K562 (cell line): ENCODE data around the gene ACYP2. TPM values are rescaled to one million over a fixed set of nuclear protein-coding genes. Genes with fewer than 3 reads are reported as not detected.

Source experiments
- ATAC-seq: fragments of 200-7000 bp; cut with Tn5 transposase; 3 replicates; pipeline ENCODE4 v1.9.1; 2020; ENCODE audit warnings: moderate library complexity
- BruUV-seq: library from RNA; stranded (reverse); fragments of 400-500 nt; replicated peaks from 2 replicates; lab custom pipeline; 2021; lab: Mats Ljungman, UMichigan
- CTCF ChIA-PET: fragments of 300-600 bp; formaldehyde crosslinking; extraction: SDS; loops from one replicate; lab custom pipeline; 2021; ENCODE audit warnings: low intra/inter-chr PET ratio; lab: Yijun Ruan, JAX
- POLR2A ChIA-PET: fragments of 300-600, 350-650 bp; sonication (Branson Sonifier 250); formaldehyde crosslinking; extraction: SDS; loops from one replicate; lab custom pipeline; 2021; ENCODE audit warnings: antibody characterized with exemption, inconsistent platforms; lab: Yijun Ruan, JAX
- DNase-seq, 4 experiments: peaks; one replicate each; pipeline versions ENCODE4 v3.0.0 to v3.0.0-alpha.2; 2011 to 2018; ENCODE audit warnings: low spot score in 3 of 4, mixed read lengths in 3 of 4; ENCODE audit errors: extremely low read depth in 1 of 4
- FAIRE-seq: peaks from 2 replicates; lab custom pipeline; 2011; peaks lifted over from hg19 to GRCh38; lab: Jason Lieb, UNC
- H2AFZ ChIP-seq: 2 replicates; pipeline ENCODE4 v1.6.0; 2011; ENCODE audit warnings: low read depth, low read length, control low read depth, inconsistent platforms
- H3K27ac ChIP-seq: fragments of 200-600 bp; 3 replicates; pipeline ENCODE4 v1.8.0; 2011; ENCODE audit warnings: low read depth, mild to moderate bottlenecking, control low read depth, inconsistent platforms, low read length, moderate library complexity, mixed read lengths; ENCODE audit errors: extremely low read depth
- H3K27me3 ChIP-seq, 2 experiments: fragments of 300-600 bp in 1 of 2; 2 replicates in 1 of 2; 3 replicates in 1 of 2; pipeline versions ENCODE4 v1.6.0 to v1.8.0; 2011; ENCODE audit warnings: inconsistent platforms in 2 of 2, low read length in 2 of 2, mild to moderate bottlenecking in 1 of 2, mixed read lengths in 1 of 2, moderate library complexity in 1 of 2; ENCODE audit not compliant: control insufficient read depth in 2 of 2, insufficient read depth in 2 of 2
- H3K36me3 ChIP-seq: fragments of 300-600 bp; 3 replicates; pipeline ENCODE4 v1.8.0; 2011; ENCODE audit warnings: mild to moderate bottlenecking, low read length, inconsistent platforms; ENCODE audit not compliant: control insufficient read depth, insufficient read depth
- H3K4me1 ChIP-seq, 2 experiments: fragments of 200-600 bp in 1 of 2; replicated peaks in 1 of 2; 2 replicates in 1 of 2; 3 replicates in 1 of 2; pipeline versions ENCODE4 v1.5.1 to v1.8.0; 2011; ENCODE audit warnings: inconsistent platforms in 2 of 2, low read length in 2 of 2, mild to moderate bottlenecking in 1 of 2, mixed read lengths in 1 of 2, moderate library complexity in 1 of 2; ENCODE audit not compliant: control insufficient read depth in 2 of 2, insufficient read depth in 2 of 2
- H3K4me2 ChIP-seq: 2 replicates; pipeline ENCODE4 v1.6.1; 2011; ENCODE audit warnings: low read length, control low read depth, inconsistent platforms, mixed read lengths; ENCODE audit not compliant: insufficient read depth
- H3K4me3 ChIP-seq: fragments of 200-600 bp; sonication (generic), shearing (Covaris generic); 2 replicates; pipeline ENCODE4 v1.5.1; 2016; ENCODE audit warnings: control low read depth, inconsistent platforms
- H3K79me2 ChIP-seq: fragments of 200-600 bp; 3 replicates; pipeline ENCODE4 v1.8.0; 2011; ENCODE audit warnings: low read length, inconsistent platforms; ENCODE audit not compliant: control insufficient read depth, insufficient read depth
- H3K9ac ChIP-seq, 2 experiments: 2 replicates each; pipeline versions ENCODE4 v1.6.0 to v1.6.1; 2011; ENCODE audit warnings: low read depth in 2 of 2, low read length in 2 of 2, control low read depth in 1 of 2, inconsistent platforms in 1 of 2, mild to moderate bottlenecking in 1 of 2, mixed read lengths in 1 of 2; ENCODE audit not compliant: insufficient read depth in 1 of 2
- H3K9me1 ChIP-seq: one replicate; pipeline ENCODE4 v1.6.0; 2011; ENCODE audit warnings: inconsistent platforms, mild to moderate bottlenecking, low read length, moderate library complexity; ENCODE audit not compliant: control insufficient read depth, insufficient read depth
- H3K9me3 ChIP-seq: replicated peaks from 2 replicates; pipeline ENCODE4 v1.5.1; 2011; ENCODE audit warnings: low read depth, low read length, inconsistent platforms; ENCODE audit not compliant: control insufficient read depth, insufficient read depth
- H4K20me1 ChIP-seq: replicated peaks from 2 replicates; pipeline ENCODE4 v1.6.1; 2011; ENCODE audit warnings: low read length, inconsistent platforms, mixed read lengths; ENCODE audit not compliant: control insufficient read depth, insufficient read depth
- FIP1L1 ChIP-seq: fragments of 200-400 bp; formaldehyde crosslinking; IDR thresholded peaks from 2 replicates; pipeline ENCODE4 v1.6.1; 2018; ENCODE audit warnings: mild to moderate bottlenecking, low read depth, low read length; ENCODE audit not compliant: poor library complexity, severe bottlenecking
- KHSRP ChIP-seq: fragments of 450-650 bp; IDR thresholded peaks from 2 replicates; pipeline ENCODE4 v1.6.1; 2017
- MCM3 ChIP-seq: fragments of 450-650 bp; IDR thresholded peaks from 2 replicates; pipeline ENCODE4 v1.6.1; 2016
- MTA3 ChIP-seq: fragments of 450-650 bp; formaldehyde crosslinking; IDR thresholded peaks from 2 replicates; pipeline ENCODE4 v1.6.1; 2017; ENCODE audit warnings: mild to moderate bottlenecking, borderline replicate concordance
- SMC3 ChIP-seq: conservative IDR thresholded peaks from 2 replicates; pipeline ENCODE4 v1.6.1; 2011; ENCODE audit warnings: low read depth, low read length, improper control_type of control experiment; ENCODE audit not compliant: insufficient read depth
- SNIP1 ChIP-seq: fragments of 450-650 bp; IDR thresholded peaks from 2 replicates; pipeline ENCODE4 v1.7.1; 2017; ENCODE audit warnings: low read depth, mild to moderate bottlenecking
- ZBTB17 ChIP-seq: fragments of 450-650 bp; formaldehyde crosslinking; IDR thresholded peaks from 2 replicates; pipeline ENCODE4 v1.4.0; 2020; ENCODE audit warnings: mild to moderate bottlenecking
- ZBTB7A ChIP-seq: IDR thresholded peaks from 2 replicates; pipeline ENCODE4 v1.6.1; 2011; ENCODE audit warnings: low read depth, mild to moderate bottlenecking, low read length, moderate library complexity, borderline replicate concordance; ENCODE audit not compliant: control insufficient read depth
- WGBS: fragments of 100-300 bp; shearing (Covaris generic); methylation state at CpG from one replicate; pipeline ENCODE4 v1.1.6; 2016; ENCODE audit warnings: low coverage, mixed read lengths; ENCODE audit not compliant: insufficient coverage; ENCODE audit errors: missing lambda C conversion rate; 5-methylcytosine and 5-hydroxymethylcytosine counted together
- in situ Hi-C: fragments of 300-500 bp; cut with MboI; formaldehyde crosslinking; loops from 4 replicates; pipeline ENCODE4 v1.15.0; 2018; ENCODE audit warnings: inconsistent platforms, mixed read lengths
- intact Hi-C: fragments of 100-400 bp; cut with micrococcal nuclease; formaldehyde crosslinking; loops from 2 replicates; pipeline ENCODE4 v1.14.2; 2022
- polyA plus RNA-seq, 8 experiments: library from polyadenylated mRNA; depleted of rRNA in 4 of 8; stranded (reverse) in 5 of 8; unstranded in 3 of 8; fragments of >200 nt; fragmentation: Nextera tagmentation in 2 of 8; fragmentation: Illumina TruSeq in 1 of 8; extraction: Ambion mirVana in 2 of 8; extraction: Trizol in 1 of 8; gene quantifications; 2 replicates each; pipeline versions ENCODE4 v1.2.1 to v1.2.3, GENCODE V29; 2011 to 2014; ENCODE audit warnings: inconsistent platforms in 1 of 8, missing spikeins in 1 of 8
- total RNA-seq, 7 experiments: library from RNA; depleted of rRNA in 6 of 7; stranded (reverse); fragments of >200 nt in 6 of 7; fragmentation: Illumina TruSeq in 2 of 7; extraction: Trizol in 2 of 7; gene quantifications; 2 replicates each; pipeline versions ENCODE4 v1.2.1 to v1.2.3, GENCODE V29; 2011 to 2021; ENCODE audit warnings: low replicate concordance in 1 of 7
- TF ChIP-seq, protein P1 (sequence below): sonication (generic); formaldehyde crosslinking; IDR thresholded peaks from 2 replicates; pipeline ENCODE4 v1.8.1; 2023; ENCODE audit warnings: mild to moderate bottlenecking, missing genetic modification reagents
- TF ChIP-seq, protein P2 (sequence below): fragments of 250-450 bp; sonication (Bioruptor Pico); IDR thresholded peaks from 2 replicates; pipeline ENCODE4 v1.4.0; 2020; ENCODE audit warnings: mild to moderate bottlenecking, moderate library complexity

ACYP2 gene
- total and polyA plus RNA-seq, 9 of the 15 experiments (the other 6 are each of a cell fraction or from before 2014, with no cell fraction given), result 1.0 to 4.1 (median 2.0) TPM

DNA sequence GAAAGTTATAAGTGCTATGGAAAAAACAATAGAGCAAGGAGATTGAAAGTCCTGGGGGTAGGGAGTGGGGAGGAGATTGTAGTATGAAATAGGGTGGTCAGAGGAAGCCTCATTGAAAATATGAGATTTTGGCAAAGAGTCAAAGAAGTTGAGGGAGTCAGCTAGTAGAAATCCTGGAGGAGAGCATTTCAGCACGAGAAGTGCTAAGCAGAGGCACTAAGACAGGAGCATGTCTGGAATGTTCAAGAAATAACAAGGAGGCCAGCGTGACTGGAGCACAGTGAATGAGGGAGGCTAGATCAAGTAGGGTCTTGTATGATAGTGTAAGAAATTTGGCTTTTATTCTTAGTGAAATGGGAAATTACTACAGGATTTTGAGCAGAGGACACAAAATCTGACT, 142.8 kb downstream of the ACYP2 start:
- FAIRE-seq, result no peak
- no peak overlapping the region for H2AFZ ChIP-seq

DNA sequence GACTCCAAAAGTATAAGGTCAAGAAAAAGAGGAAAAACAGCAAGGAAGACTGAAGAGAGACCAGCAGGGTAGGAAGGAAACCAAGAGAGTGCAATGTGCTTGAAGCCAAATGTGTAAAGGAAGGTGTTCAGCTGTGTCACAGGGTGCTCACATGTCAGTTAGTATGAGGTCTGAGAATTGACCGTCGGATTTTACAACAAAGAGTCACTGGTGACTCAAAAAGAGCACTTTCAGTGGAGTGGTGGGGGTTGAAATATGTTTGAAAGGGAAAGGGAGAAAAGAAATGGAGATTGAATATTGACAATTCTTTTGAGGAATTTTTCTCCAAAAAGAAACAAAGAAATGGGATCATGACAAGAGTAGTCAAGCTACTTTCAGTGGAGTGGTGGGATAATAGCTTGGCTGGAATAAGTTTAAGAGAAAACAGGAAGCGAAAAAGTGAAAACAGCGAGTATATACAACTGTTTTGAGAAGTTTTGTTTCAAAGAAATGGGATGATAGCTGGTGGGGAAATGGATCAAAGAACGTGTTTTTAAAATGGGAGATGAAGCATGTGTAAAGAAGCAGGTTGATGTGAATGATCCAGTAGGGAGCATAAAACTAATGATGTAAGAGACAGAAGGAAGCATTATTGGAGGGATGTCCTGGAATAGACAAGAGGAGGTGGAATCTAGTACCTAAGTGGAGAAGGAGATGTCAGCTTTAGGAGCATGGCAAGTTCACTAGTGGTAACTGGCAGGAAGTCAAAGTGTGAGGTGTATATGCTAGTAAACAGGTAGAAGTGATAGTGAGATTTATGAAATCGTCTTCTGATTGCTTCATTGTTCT, 144.2 kb downstream of the ACYP2 start:
- H2AFZ ChIP-seq, result no peak overlapping the region
- no peak overlapping the region for H3K4me3 ChIP-seq
- peaks cover 0 to 8% of the 10 kb centered on the region in 2 experiments; a peak in 1 of 5 replicates for H3K4me1 ChIP-seq
- in situ Hi-C loops, result no loop called here
- H4K20me1 ChIP-seq, result peaks cover 7% of the 10 kb centered on the region
- no peak overlapping the region for H3K27ac ChIP-seq
- DNase-seq (no peak), ATAC-seq (no peak), FAIRE-seq (no peak)
- no peaks in the 10 kb centered on the region; the same call in 1 of the 2 replicates for H3K9me3 ChIP-seq
- H3K9ac ChIP-seq, result no peak overlapping the region
- WGBS, result 8% methylated on average over 6 of the region's 6 CpGs
- intact Hi-C loops, result no loop called here
- H3K4me2 ChIP-seq, result no peak overlapping the region
- H3K79me2 ChIP-seq, result peaks cover 14% of the 10 kb centered on the region
- H3K36me3 ChIP-seq, result no peaks in the 10 kb centered on the region; the same call in 2 of the 3 replicates
- CTCF ChIA-PET, result no interaction called here
- H3K27me3 ChIP-seq, result no peaks in the 10 kb centered on the region; a peak in 1 of 5 replicates
- no TSS peak for BruUV-seq
- POLR2A ChIA-PET, result interaction anchor here (0.8 kb wide), 1 partner anchor 100 kb away, joined by 4 read pairs; no protein-coding TSS in a partner anchor
- H3K9me1 ChIP-seq, result no peaks in the 10 kb centered on the region
- TF ChIP-seq, protein P1, sequence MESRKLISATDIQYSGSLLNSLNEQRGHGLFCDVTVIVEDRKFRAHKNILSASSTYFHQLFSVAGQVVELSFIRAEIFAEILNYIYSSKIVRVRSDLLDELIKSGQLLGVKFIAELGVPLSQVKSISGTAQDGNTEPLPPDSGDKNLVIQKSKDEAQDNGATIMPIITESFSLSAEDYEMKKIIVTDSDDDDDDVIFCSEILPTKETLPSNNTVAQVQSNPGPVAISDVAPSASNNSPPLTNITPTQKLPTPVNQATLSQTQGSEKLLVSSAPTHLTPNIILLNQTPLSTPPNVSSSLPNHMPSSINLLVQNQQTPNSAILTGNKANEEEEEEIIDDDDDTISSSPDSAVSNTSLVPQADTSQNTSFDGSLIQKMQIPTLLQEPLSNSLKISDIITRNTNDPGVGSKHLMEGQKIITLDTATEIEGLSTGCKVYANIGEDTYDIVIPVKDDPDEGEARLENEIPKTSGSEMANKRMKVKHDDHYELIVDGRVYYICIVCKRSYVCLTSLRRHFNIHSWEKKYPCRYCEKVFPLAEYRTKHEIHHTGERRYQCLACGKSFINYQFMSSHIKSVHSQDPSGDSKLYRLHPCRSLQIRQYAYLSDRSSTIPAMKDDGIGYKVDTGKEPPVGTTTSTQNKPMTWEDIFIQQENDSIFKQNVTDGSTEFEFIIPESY (CRISPR knock-in tag), result no peak
- TF ChIP-seq, protein P2, sequence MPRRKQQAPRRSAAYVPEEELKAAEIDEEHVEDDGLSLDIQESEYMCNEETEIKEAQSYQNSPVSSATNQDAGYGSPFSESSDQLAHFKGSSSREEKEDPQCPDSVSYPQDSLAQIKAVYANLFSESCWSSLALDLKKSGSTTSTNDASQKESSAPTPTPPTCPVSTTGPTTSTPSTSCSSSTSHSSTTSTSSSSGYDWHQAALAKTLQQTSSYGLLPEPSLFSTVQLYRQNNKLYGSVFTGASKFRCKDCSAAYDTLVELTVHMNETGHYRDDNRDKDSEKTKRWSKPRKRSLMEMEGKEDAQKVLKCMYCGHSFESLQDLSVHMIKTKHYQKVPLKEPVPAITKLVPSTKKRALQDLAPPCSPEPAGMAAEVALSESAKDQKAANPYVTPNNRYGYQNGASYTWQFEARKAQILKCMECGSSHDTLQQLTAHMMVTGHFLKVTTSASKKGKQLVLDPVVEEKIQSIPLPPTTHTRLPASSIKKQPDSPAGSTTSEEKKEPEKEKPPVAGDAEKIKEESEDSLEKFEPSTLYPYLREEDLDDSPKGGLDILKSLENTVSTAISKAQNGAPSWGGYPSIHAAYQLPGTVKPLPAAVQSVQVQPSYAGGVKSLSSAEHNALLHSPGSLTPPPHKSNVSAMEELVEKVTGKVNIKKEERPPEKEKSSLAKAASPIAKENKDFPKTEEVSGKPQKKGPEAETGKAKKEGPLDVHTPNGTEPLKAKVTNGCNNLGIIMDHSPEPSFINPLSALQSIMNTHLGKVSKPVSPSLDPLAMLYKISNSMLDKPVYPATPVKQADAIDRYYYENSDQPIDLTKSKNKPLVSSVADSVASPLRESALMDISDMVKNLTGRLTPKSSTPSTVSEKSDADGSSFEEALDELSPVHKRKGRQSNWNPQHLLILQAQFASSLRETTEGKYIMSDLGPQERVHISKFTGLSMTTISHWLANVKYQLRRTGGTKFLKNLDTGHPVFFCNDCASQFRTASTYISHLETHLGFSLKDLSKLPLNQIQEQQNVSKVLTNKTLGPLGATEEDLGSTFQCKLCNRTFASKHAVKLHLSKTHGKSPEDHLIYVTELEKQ (CRISPR knock-in tag), result no peak
- TF ChIP-seq ZBTB17 (CRISPR knock-in tag) (no peak), KHSRP (no peak), SMC3 (no peak), FIP1L1 (no peak), ZBTB7A (no peak)

More for the DNA sequence above, 142.8 kb downstream of the ACYP2 start:
- intact Hi-C loops, result no loop called here
- 21% methylated on average over 2 of the region's 2 CpGs for WGBS
- Histone ChIP-seq H3K79me2 (peaks cover 29% of the 10 kb centered on the region), H4K20me1 (peaks cover 19% of the 10 kb centered on the region), H3K27ac (no peak overlapping the region), H3K36me3 (peaks cover 6% of the 10 kb centered on the region; the same call in 2 of the 3 replicates), H3K4me3 (no peak overlapping the region), H3K9me3 (no peaks in the 10 kb centered on the region; the same call in 1 of the 2 replicates), H3K4me2 (no peak overlapping the region), H3K27me3 (no peaks in the 10 kb centered on the region; a peak in 1 of 5 replicates), H3K9ac (no peak overlapping the region), H3K9me1 (no peaks in the 10 kb centered on the region), H3K4me1 (peaks cover 0 to 8% of the 10 kb centered on the region in 2 experiments; a peak in 1 of 5 replicates)
- no peak for ATAC-seq
- ChIA-PET CTCF (no interaction called here), POLR2A (no interaction called here)
- in situ Hi-C loops, result no loop called here
- no peak for DNase-seq
- no peak for TF ChIP-seq SNIP1
- no peak for TF ChIP-seq MCM3
- TF ChIP-seq MTA3, result no peak
- BruUV-seq, result no TSS peak
